Measurements from ENCODE around the gene RNF168.
A peak's percentile ranks its signal among the peaks of the same experiment; 100 is the strongest.

The RNF168 gene

GRCh38 chr3:196541684-196542445 is 38.3 kb upstream of the RNF168 start:
- TF ChIP-seq, protein P1, sequence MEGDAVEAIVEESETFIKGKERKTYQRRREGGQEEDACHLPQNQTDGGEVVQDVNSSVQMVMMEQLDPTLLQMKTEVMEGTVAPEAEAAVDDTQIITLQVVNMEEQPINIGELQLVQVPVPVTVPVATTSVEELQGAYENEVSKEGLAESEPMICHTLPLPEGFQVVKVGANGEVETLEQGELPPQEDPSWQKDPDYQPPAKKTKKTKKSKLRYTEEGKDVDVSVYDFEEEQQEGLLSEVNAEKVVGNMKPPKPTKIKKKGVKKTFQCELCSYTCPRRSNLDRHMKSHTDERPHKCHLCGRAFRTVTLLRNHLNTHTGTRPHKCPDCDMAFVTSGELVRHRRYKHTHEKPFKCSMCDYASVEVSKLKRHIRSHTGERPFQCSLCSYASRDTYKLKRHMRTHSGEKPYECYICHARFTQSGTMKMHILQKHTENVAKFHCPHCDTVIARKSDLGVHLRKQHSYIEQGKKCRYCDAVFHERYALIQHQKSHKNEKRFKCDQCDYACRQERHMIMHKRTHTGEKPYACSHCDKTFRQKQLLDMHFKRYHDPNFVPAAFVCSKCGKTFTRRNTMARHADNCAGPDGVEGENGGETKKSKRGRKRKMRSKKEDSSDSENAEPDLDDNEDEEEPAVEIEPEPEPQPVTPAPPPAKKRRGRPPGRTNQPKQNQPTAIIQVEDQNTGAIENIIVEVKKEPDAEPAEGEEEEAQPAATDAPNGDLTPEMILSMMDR (IDR thresholded peaks at IDR 0.05; ENCODE audit: low read depth, low read length), result no peak
- DNase-seq (ENCODE audit: low read depth, low spot score), result no peak
- in situ Hi-C loops (cut with HindIII; ENCODE audit: low sequenced_read_pairs), result no loop called here
- H3K4me3 ChIP-seq (ENCODE audit: low read depth, low read length), result no peak overlapping the region

DNA sequence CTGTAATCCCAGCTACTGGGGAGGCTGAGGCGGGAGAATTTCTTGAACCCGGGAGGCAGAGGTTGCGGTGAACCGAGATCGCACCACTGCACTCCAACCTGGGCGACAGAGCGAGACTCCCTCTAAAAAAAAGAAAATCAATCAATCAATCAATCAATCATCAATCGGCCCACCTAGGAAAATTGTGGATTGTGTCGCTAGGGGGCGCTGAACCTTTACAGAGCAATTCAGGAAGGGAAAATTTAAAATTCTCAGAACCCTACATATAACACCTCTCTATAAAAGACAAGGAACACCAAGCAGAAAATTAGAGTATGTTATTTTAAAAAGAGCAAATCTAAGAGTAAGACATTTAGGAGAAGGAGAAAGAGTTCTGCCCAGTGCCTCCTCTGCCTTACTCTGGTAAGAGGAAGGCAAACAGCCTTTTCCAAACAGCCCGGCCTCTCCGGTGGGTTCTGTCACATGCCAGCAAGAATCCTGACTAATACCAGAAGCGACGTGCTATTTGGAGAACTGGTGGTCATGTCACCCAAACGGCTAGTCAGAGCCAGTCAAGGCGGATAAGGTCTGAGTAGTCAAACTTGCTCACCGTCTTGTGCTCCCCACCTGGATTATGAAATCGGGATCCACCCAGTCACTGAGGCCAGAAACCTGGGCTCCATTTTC is 33.9 kb upstream of the RNF168 start:
- no peak overlapping the region for H3K4me3 ChIP-seq (ENCODE audit: low read depth, low read length)
- DNase-seq (ENCODE audit: low read depth, low spot score), result no peak
- TF ChIP-seq, protein P1 (IDR thresholded peaks at IDR 0.05; ENCODE audit: low read depth, low read length), result peak; percentile 63
- in situ Hi-C loops (cut with HindIII; ENCODE audit: low sequenced_read_pairs), result no loop called here

DNA sequence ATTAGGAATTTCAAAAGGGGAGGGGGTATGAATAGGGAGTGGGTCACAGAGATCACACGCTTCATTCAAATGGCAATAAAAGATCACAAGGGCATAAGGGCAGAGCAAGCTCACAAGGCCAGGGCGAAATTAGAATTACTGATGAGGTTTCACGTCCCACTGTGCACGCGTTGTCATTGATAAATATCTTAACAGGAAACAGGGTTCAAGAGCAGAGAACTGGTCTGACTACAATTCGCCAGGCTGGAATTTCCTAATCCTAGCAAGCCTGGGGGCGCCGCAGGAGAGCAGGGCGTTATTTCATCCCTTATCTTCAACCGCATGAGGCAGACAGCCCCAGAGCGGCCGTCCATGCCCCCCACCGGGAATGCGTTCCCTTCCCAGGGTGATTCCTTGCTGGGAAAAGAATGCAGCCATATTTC is 29.7 kb upstream of the RNF168 start:
- H3K4me3 ChIP-seq (ENCODE audit: low read depth, low read length), result no peak overlapping the region
- TF ChIP-seq, protein P1 (IDR thresholded peaks at IDR 0.05; ENCODE audit: low read depth, low read length), result no peak
- peak; percentile 28 for DNase-seq (ENCODE audit: low read depth, low spot score)
- in situ Hi-C loops (cut with HindIII; ENCODE audit: low sequenced_read_pairs), result no loop called here

DNA sequence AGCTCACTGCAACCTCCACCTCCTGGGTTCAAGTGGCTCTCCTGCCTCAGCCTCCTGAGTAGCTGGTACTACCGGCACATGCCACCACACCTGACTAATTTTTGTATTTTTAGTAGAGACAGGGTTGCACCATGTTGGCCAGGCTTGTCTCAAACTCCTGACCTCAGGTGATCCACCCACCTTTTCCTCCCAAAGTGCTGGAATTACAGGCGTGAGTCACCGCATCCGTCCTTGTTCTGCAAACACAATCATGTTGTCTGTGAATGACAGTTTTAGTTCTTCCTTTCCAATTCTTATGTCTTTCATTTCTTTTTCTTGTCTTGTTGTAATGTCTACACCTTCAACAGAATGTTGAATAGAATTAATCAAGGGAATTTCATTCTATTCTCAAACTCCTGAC is 27.9 kb upstream of the RNF168 start:
- DNase-seq (ENCODE audit: low read depth, low spot score), result no peak
- H3K4me3 ChIP-seq (ENCODE audit: low read depth, low read length), result no peak overlapping the region
- in situ Hi-C loops (cut with HindIII; ENCODE audit: low sequenced_read_pairs), result no loop called here
- TF ChIP-seq, protein P1 (IDR thresholded peaks at IDR 0.05; ENCODE audit: low read depth, low read length), result no peak

DNA sequence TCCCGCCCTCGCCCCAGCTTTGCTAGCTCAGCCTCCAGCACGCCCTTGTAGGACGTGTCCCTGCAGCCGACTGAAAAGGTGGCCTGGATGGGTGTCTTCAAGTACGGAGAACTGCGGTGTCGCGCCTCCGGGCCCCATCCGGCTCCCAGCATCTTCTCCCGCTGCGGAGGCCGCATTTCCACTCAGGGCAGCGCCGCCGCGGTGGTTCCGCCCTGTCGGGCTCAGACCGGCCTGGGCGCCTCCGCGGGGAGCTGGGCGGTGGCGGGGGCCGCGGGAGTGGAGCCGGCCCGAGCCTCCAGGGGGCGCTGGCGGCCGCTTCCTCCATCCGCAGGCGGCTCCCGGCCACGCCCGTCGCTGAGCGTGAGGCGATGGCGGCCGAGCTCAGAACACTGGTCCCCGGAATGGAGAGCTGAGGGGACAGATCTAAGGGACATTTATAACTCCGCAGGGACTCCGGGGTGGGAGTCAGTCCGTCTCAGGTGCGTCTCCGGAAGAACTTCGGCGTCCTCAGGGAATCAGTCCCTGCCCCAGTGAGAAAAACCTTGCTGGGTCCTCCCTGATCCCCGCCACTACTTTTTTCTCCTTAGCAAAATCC is 25.2 kb upstream of the RNF168 start:
- DNase-seq (ENCODE audit: low read depth, low spot score), result peak; percentile 53
- TF ChIP-seq, protein P1 (IDR thresholded peaks at IDR 0.05; ENCODE audit: low read depth, low read length), result peak; percentile 62
- H3K4me3 ChIP-seq (ENCODE audit: low read depth, low read length), result peak overlapping the region; percentile 43
- in situ Hi-C loops (cut with HindIII; ENCODE audit: low sequenced_read_pairs), result no loop called here

GRCh38 chr3:196525141-196525540 is 21.6 kb upstream of the RNF168 start:
- TF ChIP-seq, protein P1 (IDR thresholded peaks at IDR 0.05; ENCODE audit: low read depth, low read length), result no peak
- H3K4me3 ChIP-seq (ENCODE audit: low read depth, low read length), result no peak overlapping the region
- in situ Hi-C loops (cut with HindIII; ENCODE audit: low sequenced_read_pairs), result no loop called here
- no peak for DNase-seq (ENCODE audit: low read depth, low spot score)
